Erythroblast (primary cell): ENCODE data around the gene TNS1.

ENCODE experiments used
- GATA1 ChIP-seq: IDR thresholded peaks from 2 replicates; pipeline ENCODE4 v1.6.1; 2011; ENCODE audit warnings: low read depth, mild to moderate bottlenecking, control low read depth, low read length, moderate library complexity
- POLR2A ChIP-seq: IDR thresholded peaks from 2 replicates; pipeline ENCODE4 v1.6.1; 2011; ENCODE audit warnings: mild to moderate bottlenecking, low read length

- TF ChIP-seq POLR2A (no peak), GATA1 (no peak)
Observed at GRCh38 chr2:217990791-217991465, 11.9 kb downstream of the TNS1 start.
